ENCODE data around the gene NCLN.
A peak's percentile ranks its signal among the peaks of the same experiment; 100 is the strongest.
"Not testable (repeated sequence)": the region's sequence is repeated elsewhere in the genome, so short reads cannot be mapped to it uniquely, and the experiment has no call there.

Gene NCLN

GRCh38 chr19:3185461-3186159, at the start of gene NCLN:
Gene NCLN, plus strand, starts transcription at chr19:3185930. Its CDS starts 101 bp downstream, at chr19:3186031.
- DNase-seq = peak; percentile 81

GRCh38 chr19:3135961-3136683, 49.6 kb upstream of the NCLN start, which contains the start of gene GNA15:
Gene GNA15, plus strand, starts transcription at chr19:3136033. Its CDS starts 418 bp downstream, at chr19:3136451.
- DNase-seq = no peak

- DNase-seq = no peak
Measured at GRCh38 chr19:3136684-3137055, 49.1 kb upstream of the NCLN start.

GRCh38 chr19:3137119-3137518, 48.6 kb upstream of the NCLN start:
- no peak for DNase-seq

GRCh38 chr19:3138268-3138667, 47.5 kb upstream of the NCLN start:
- no peak for DNase-seq

GRCh38 chr19:3140667-3141038, 45.1 kb upstream of the NCLN start:
- no peak for DNase-seq

GRCh38 chr19:3142292-3142670, 43.4 kb upstream of the NCLN start:
- DNase-seq = no peak

- no peak for DNase-seq
Measured at GRCh38 chr19:3142781-3143337, 42.9 kb upstream of the NCLN start.

GRCh38 chr19:3145909-3146676, 39.6 kb upstream of the NCLN start:
- no peak for DNase-seq

GRCh38 chr19:3146677-3147100, 39.0 kb upstream of the NCLN start:
- DNase-seq = no peak

GRCh38 chr19:3148503-3148902, 37.2 kb upstream of the NCLN start:
- no peak for DNase-seq

GRCh38 chr19:3149089-3149488, 36.6 kb upstream of the NCLN start:
- DNase-seq = no peak

- DNase-seq = no peak
Measured at GRCh38 chr19:3149526-3150505, 35.9 kb upstream of the NCLN start.

GRCh38 chr19:3150739-3151329, 34.9 kb upstream of the NCLN start:
- DNase-seq = no peak

GRCh38 chr19:3151563-3152418, 33.9 kb upstream of the NCLN start:
- DNase-seq = peak; percentile 43

GRCh38 chr19:3152419-3152780, 33.3 kb upstream of the NCLN start:
- DNase-seq = no peak

- no peak for DNase-seq
Measured at GRCh38 chr19:3153286-3154230, 32.2 kb upstream of the NCLN start.

GRCh38 chr19:3154447-3154846, 31.3 kb upstream of the NCLN start:
- DNase-seq = not testable (repeated sequence)

GRCh38 chr19:3154957-3155736, 30.6 kb upstream of the NCLN start:
- peak; percentile 93 for DNase-seq

All from NCI-H226 (cell line).